Measurements from ENCODE around the gene SPHK1. TPM values are rescaled to one million over a fixed set of nuclear protein-coding genes. Genes with fewer than 3 reads are reported as not detected.

Gene SPHK1
- total RNA-seq, 2 experiments from 2014 or later = 15.7 to 17.7 TPM

- TF ChIP-seq CTCF (IDR thresholded peaks at IDR 0.05) = no peak
- DNase-seq = no peak
- Mint-ChIP-seq H3K9me3 (no peaks in the 10 kb centered on the region), H3K36me3 (ENCODE audit: low read depth) (no peaks in the 10 kb centered on the region), H3K27me3 (no peaks in the 10 kb centered on the region), H3K4me1 (ENCODE audit: low read depth) (peaks cover 15% of the 10 kb centered on the region), H3K27ac (no peak overlapping the region), H3K4me3 (no peak overlapping the region)
- POLR2A ChIA-PET = interaction anchor here (1.3 kb wide), 1 partner anchor 10 kb away, joined by 3 read pairs; no protein-coding TSS in a partner anchor
- ATAC-seq = no peak
- CTCF ChIA-PET = interaction anchor here (1.2 to 4.1 kb wide), 3 partner anchors 18 to 107 kb away, joined by 3 to 26 read pairs (median 6); no protein-coding TSS in a partner anchor
- intact Hi-C loops (cut with micrococcal nuclease) = no loop called here
Observed at GRCh38 chr17:76415786-76416185, 31.4 kb downstream of the SPHK1 start.

GRCh38 chr17:76416457-76416856 is 32.0 kb downstream of the SPHK1 start:
- Mint-ChIP-seq H3K36me3 (ENCODE audit: low read depth) (no peaks in the 10 kb centered on the region), H3K27ac (no peak overlapping the region), H3K4me1 (ENCODE audit: low read depth) (peaks cover 15% of the 10 kb centered on the region), H3K27me3 (no peaks in the 10 kb centered on the region), H3K4me3 (no peak overlapping the region), H3K9me3 (no peaks in the 10 kb centered on the region)
- ATAC-seq (no peak), DNase-seq (no peak)
- no peak for TF ChIP-seq CTCF (IDR thresholded peaks at IDR 0.05)
- POLR2A ChIA-PET = interaction anchor here (0.7 to 1.3 kb wide), 4 partner anchors 9 to 30 kb away, joined by 3 read pairs; no protein-coding TSS in a partner anchor
- intact Hi-C loops (cut with micrococcal nuclease) = no loop called here
- CTCF ChIA-PET = interaction anchor here (1.2 to 4.1 kb wide), 3 partner anchors 8 to 106 kb away, joined by 3 to 26 read pairs (median 10); no protein-coding TSS in a partner anchor

- H3K36me3 Mint-ChIP-seq (ENCODE audit: low read depth) = no peaks in the 10 kb centered on the region
- H3K4me3 Mint-ChIP-seq = no peak overlapping the region
- intact Hi-C loops (cut with micrococcal nuclease) = no loop called here
- DNase-seq (no peak), ATAC-seq (no peak)
- H3K4me1 Mint-ChIP-seq (ENCODE audit: low read depth) = peaks cover 15% of the 10 kb centered on the region
- no peaks in the 10 kb centered on the region for H3K9me3 Mint-ChIP-seq
- CTCF ChIA-PET = interaction anchor here (1.0 to 4.1 kb wide), 4 partner anchors 8 to 106 kb away, joined by 3 to 26 read pairs (median 6); no protein-coding TSS in a partner anchor
- no peak for TF ChIP-seq CTCF (IDR thresholded peaks at IDR 0.05)
- POLR2A ChIA-PET = interaction anchor here (0.7 to 0.8 kb wide), 3 partner anchors 8 to 30 kb away, joined by 3 read pairs; no protein-coding TSS in a partner anchor
- no peaks in the 10 kb centered on the region for H3K27me3 Mint-ChIP-seq
- H3K27ac Mint-ChIP-seq = no peak overlapping the region
Observed at GRCh38 chr17:76416899-76417298, 32.5 kb downstream of the SPHK1 start.

GRCh38 chr17:76417499-76418143 is 33.2 kb downstream of the SPHK1 start:
- DNase-seq = no peak
- Mint-ChIP-seq H3K27me3 (no peaks in the 10 kb centered on the region), H3K4me3 (no peak overlapping the region), H3K27ac (no peak overlapping the region), H3K36me3 (ENCODE audit: low read depth) (no peaks in the 10 kb centered on the region), H3K4me1 (ENCODE audit: low read depth) (peaks cover 15% of the 10 kb centered on the region), H3K9me3 (no peaks in the 10 kb centered on the region)
- no peak for ATAC-seq
- CTCF ChIA-PET = interaction anchor here (0.6 to 4.1 kb wide), 6 partner anchors 9 to 105 kb away, joined by 3 to 26 read pairs (median 4); no protein-coding TSS in a partner anchor
- POLR2A ChIA-PET = no interaction called here
- intact Hi-C loops (cut with micrococcal nuclease) = no loop called here
- TF ChIP-seq CTCF (IDR thresholded peaks at IDR 0.05) = no peak

GRCh38 chr17:76419576-76420260 is 35.3 kb downstream of the SPHK1 start:
- no peak overlapping the region for H3K4me3 Mint-ChIP-seq
- ATAC-seq = no peak
- no peaks in the 10 kb centered on the region for H3K9me3 Mint-ChIP-seq
- no peak for TF ChIP-seq CTCF (IDR thresholded peaks at IDR 0.05)
- ChIA-PET CTCF (no interaction called here), POLR2A (no interaction called here)
- no peaks in the 10 kb centered on the region for H3K27me3 Mint-ChIP-seq
- intact Hi-C loops (cut with micrococcal nuclease) = no loop called here
- H3K36me3 Mint-ChIP-seq (ENCODE audit: low read depth) = no peaks in the 10 kb centered on the region
- peaks cover 11% of the 10 kb centered on the region for H3K4me1 Mint-ChIP-seq (ENCODE audit: low read depth)
- DNase-seq = no peak
- no peak overlapping the region for H3K27ac Mint-ChIP-seq
